BLaER1 (cell line): Measurements from ENCODE around the gene TMEM222.

ENCODE experiments used
- H3K27ac ChIP-seq: shearing (Covaris generic); formaldehyde crosslinking; 2 replicates; pipeline ENCODE4 v1.8.1; 2022
- H3K27me3 ChIP-seq: shearing (Covaris generic); formaldehyde crosslinking; 2 replicates; pipeline ENCODE4 v1.8.1; 2022
- H3K36me3 ChIP-seq: shearing (Covaris generic); formaldehyde crosslinking; 2 replicates; pipeline ENCODE4 v1.8.1; 2022
- H3K4me1 ChIP-seq: shearing (Covaris generic); formaldehyde crosslinking; 2 replicates; pipeline ENCODE4 v1.8.1; 2022
- H3K4me2 ChIP-seq: shearing (Covaris generic); formaldehyde crosslinking; 2 replicates; pipeline ENCODE4 v1.8.1; 2022
- H3K4me3 ChIP-seq: shearing (Covaris generic); formaldehyde crosslinking; 2 replicates; pipeline ENCODE4 v1.8.1; 2022
- H3K9ac ChIP-seq: shearing (Covaris generic); formaldehyde crosslinking; 2 replicates; pipeline ENCODE4 v1.8.1; 2022
- H3K9me3 ChIP-seq: shearing (Covaris generic); formaldehyde crosslinking; 2 replicates; pipeline ENCODE4 v1.8.1; 2022
- H4K20me1 ChIP-seq: shearing (Covaris generic); formaldehyde crosslinking; 2 replicates; pipeline ENCODE4 v1.8.1; 2022
- Cebpa-rat ChIP-seq: shearing (Covaris generic); IDR thresholded peaks from 2 replicates; pipeline ENCODE4 v1.8.1; 2022

TMEM222 gene

GRCh38 chr1:27363766-27364695 lies 42.1 kb downstream of the TMEM222 start:
- H3K9me3 ChIP-seq = no peaks in the 10 kb centered on the region
- 0 out of 2 replicates have a peak overlapping the region, but pooled peaks have one; percentile 3 for H3K9ac ChIP-seq
- peaks cover 67% of the 10 kb centered on the region for H3K4me1 ChIP-seq

DNA sequence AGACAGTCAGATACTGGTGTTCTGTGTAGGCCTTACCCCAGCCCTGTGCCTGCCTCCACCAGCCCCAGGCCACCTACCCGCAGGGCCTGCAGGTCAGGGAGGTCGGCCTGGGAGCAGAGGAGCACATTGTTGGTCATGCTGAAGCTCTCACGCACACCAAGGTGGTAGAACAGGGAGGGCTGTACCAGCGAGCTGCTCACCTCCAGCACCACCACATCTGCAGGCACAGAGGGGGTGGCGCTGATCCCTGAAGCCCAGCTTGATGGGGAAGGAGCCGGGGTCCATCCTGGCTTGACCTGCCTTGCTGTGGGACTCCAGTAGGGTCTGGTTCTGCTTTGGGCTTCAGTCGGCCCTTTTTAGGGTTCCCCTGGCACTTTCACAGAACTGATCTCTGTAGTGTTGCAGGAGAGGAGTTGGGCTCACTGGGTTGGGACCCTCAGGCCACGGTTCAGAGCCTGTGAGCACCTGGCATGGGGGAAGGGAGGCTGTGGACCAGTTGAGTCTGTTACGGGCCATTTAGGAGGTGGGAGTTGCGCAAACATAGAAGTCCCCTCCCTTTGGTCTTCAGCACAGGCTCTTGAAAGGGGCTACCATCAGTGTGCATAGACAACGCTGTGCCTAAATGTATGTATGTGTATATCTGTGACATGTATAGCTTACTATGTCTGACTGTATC lies 42.9 kb downstream of the TMEM222 start:
- peaks cover 69% of the 10 kb centered on the region for H3K4me1 ChIP-seq
- 0 out of 2 replicates have a peak overlapping the region, but pooled peaks have one; percentile 3 for H3K9ac ChIP-seq
- no peaks in the 10 kb centered on the region for H3K9me3 ChIP-seq
- H3K27me3 ChIP-seq = peaks cover 3% of the 10 kb centered on the region; the same call in 1 of the 2 replicates
- peak overlapping the region; percentile 98 for H3K4me2 ChIP-seq
- H3K27ac ChIP-seq = peak overlapping the region; percentile 2; the same call in 1 of the 2 replicates
- no peaks in the 10 kb centered on the region for H4K20me1 ChIP-seq
- no peak overlapping the region for H3K4me3 ChIP-seq
- TF ChIP-seq Cebpa-rat = peak; percentile 58; the same call in 1 of the 2 replicates
- H3K36me3 ChIP-seq = no peaks in the 10 kb centered on the region

More at GRCh38 chr1:27363766-27364695, 42.1 kb downstream of the TMEM222 start:
- H3K36me3 ChIP-seq = no peaks in the 10 kb centered on the region
- H3K27me3 ChIP-seq = peaks cover 10% of the 10 kb centered on the region; the same call in 1 of the 2 replicates
- H3K4me3 ChIP-seq = no peak overlapping the region
- TF ChIP-seq Cebpa-rat = no peak
- peak overlapping the region; percentile 98 for H3K4me2 ChIP-seq
- H3K27ac ChIP-seq = no peak overlapping the region
- no peaks in the 10 kb centered on the region for H4K20me1 ChIP-seq

- peak overlapping the region; percentile 81 for H3K9ac ChIP-seq
- no peak for TF ChIP-seq Cebpa-rat
- peak overlapping the region; percentile 98 for H3K4me2 ChIP-seq
- H4K20me1 ChIP-seq = no peaks in the 10 kb centered on the region
- no peaks in the 10 kb centered on the region for H3K36me3 ChIP-seq
- no peaks in the 10 kb centered on the region for H3K9me3 ChIP-seq
- H3K4me3 ChIP-seq = peak overlapping the region; percentile 76
- H3K27ac ChIP-seq = peak overlapping the region; percentile 75
- no peaks in the 10 kb centered on the region; the same call in 1 of the 2 replicates for H3K27me3 ChIP-seq
- H3K4me1 ChIP-seq = peaks cover 71% of the 10 kb centered on the region
These were observed 43.6 kb downstream of the TMEM222 start for GRCh38 chr1:27365372-27366112.

GRCh38 chr1:27366113-27366410 lies 44.1 kb downstream of the TMEM222 start:
- Histone ChIP-seq H3K9ac (peak overlapping the region; percentile 81), H3K27me3 (no peaks in the 10 kb centered on the region), H3K4me2 (peak overlapping the region; percentile 98), H3K4me1 (peaks cover 67% of the 10 kb centered on the region), H3K36me3 (no peaks in the 10 kb centered on the region), H3K4me3 (peak overlapping the region; percentile 76), H3K27ac (peak overlapping the region; percentile 75), H3K9me3 (no peaks in the 10 kb centered on the region), H4K20me1 (no peaks in the 10 kb centered on the region)
- TF ChIP-seq Cebpa-rat = no peak

GRCh38 chr1:27366411-27367159 lies 44.6 kb downstream of the TMEM222 start, which contains the start of gene MAP3K6:
MAP3K6 (minus strand) TSS chr1:27366961; CDS start chr1:27366597, 364 bp downstream.
- peak within 1 kb of the TSS; percentile 75 for H3K27ac ChIP-seq
- no peak for TF ChIP-seq Cebpa-rat
- no peaks in the 10 kb centered on the region for H4K20me1 ChIP-seq
- H3K4me1 ChIP-seq = peaks cover 63% of the 10 kb centered on the region
- peak within 1 kb of the TSS; percentile 98 for H3K4me2 ChIP-seq
- H3K27me3 ChIP-seq = no peaks in the 10 kb centered on the region
- H3K4me3 ChIP-seq = peak within 1 kb of the TSS; percentile 76
- no peaks in the 10 kb centered on the region for H3K36me3 ChIP-seq
- H3K9ac ChIP-seq = peak within 1 kb of the TSS; percentile 81
- no peaks in the 10 kb centered on the region for H3K9me3 ChIP-seq

GRCh38 chr1:27367160-27367650 lies 45.2 kb downstream of the TMEM222 start:
- no peaks in the 10 kb centered on the region for H4K20me1 ChIP-seq
- peak overlapping the region; percentile 81 for H3K9ac ChIP-seq
- H3K27ac ChIP-seq = peak overlapping the region; percentile 75; the same call in 1 of the 2 replicates
- peak overlapping the region; percentile 98 for H3K4me2 ChIP-seq
- no peaks in the 10 kb centered on the region for H3K27me3 ChIP-seq
- H3K9me3 ChIP-seq = no peaks in the 10 kb centered on the region
- peak overlapping the region; percentile 76 for H3K4me3 ChIP-seq
- TF ChIP-seq Cebpa-rat = no peak
- H3K4me1 ChIP-seq = peaks cover 69% of the 10 kb centered on the region
- H3K36me3 ChIP-seq = no peaks in the 10 kb centered on the region

GRCh38 chr1:27368869-27369582 lies 47.1 kb downstream of the TMEM222 start:
- Histone ChIP-seq H3K4me1 (peaks cover 76% of the 10 kb centered on the region), H3K4me3 (no peak overlapping the region), H3K9ac (peak overlapping the region; percentile 15; the same call in 1 of the 2 replicates), H3K4me2 (peak overlapping the region; percentile 61), H3K9me3 (no peaks in the 10 kb centered on the region), H4K20me1 (no peaks in the 10 kb centered on the region), H3K27ac (peak overlapping the region; percentile 44; the same call in 1 of the 2 replicates), H3K36me3 (no peaks in the 10 kb centered on the region), H3K27me3 (no peaks in the 10 kb centered on the region)
- TF ChIP-seq Cebpa-rat = no peak

DNA sequence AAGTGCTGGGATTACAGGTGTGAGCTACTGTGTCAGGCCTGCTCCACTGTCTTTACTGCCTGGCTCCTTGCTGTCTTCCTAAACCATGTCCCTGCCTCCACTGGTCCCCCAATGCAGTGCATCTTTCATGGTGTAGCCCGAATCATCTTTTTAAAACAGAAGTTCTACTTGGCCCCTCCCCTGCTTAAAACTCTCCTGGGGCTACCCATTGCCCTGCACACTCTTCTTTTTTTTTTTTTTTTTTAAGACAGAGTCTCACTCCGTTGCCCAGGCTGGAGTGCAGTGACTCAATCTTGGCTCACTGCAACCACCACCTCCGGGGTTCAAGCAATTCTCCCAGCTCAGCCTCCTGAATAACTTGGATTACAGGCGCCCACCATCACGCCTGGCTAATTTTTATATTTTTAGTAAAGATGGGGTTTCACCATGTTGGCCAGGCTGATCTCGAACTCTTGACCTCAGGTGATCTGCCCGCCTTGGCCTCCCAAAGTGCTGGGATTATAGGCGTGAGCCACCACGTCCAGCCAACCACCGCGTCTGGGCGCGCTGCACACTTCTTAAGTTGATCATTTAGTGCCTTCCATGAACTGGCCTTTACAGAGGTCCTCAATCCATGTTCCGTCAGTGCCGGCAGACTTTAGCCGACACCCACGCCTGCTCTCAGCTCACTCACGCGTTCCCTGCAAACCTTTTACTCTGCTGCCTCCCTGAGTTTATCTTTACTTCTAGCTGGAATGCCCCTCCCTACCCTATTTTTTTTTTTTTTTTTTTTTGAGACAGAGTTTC lies 50.3 kb downstream of the TMEM222 start:
- H3K4me2 ChIP-seq = peak overlapping the region; percentile 19; the same call in 1 of the 2 replicates

More for the DNA sequence above, 50.3 kb downstream of the TMEM222 start:
- Histone ChIP-seq H3K9me3 (no peaks in the 10 kb centered on the region), H3K36me3 (no peaks in the 10 kb centered on the region), H3K4me1 (peaks cover 65% of the 10 kb centered on the region), H3K9ac (no peak overlapping the region), H4K20me1 (no peaks in the 10 kb centered on the region), H3K27me3 (no peaks in the 10 kb centered on the region), H3K27ac (no peak overlapping the region), H3K4me3 (no peak overlapping the region)
- TF ChIP-seq Cebpa-rat = no peak
